Measurements from ENCODE around the gene NEURL4.

Gene NEURL4

GRCh38 chr17:7312432-7313087 is 16.6 kb downstream of the NEURL4 start:
- no peak for ATAC-seq
- TF ChIP-seq ZC3H10 (CRISPR knock-in tag; IDR thresholded peaks at IDR 0.05), result no peak
- TF ChIP-seq ISL1 (CRISPR knock-in tag; IDR thresholded peaks at IDR 0.05), result no peak
- TF ChIP-seq, protein P1, sequence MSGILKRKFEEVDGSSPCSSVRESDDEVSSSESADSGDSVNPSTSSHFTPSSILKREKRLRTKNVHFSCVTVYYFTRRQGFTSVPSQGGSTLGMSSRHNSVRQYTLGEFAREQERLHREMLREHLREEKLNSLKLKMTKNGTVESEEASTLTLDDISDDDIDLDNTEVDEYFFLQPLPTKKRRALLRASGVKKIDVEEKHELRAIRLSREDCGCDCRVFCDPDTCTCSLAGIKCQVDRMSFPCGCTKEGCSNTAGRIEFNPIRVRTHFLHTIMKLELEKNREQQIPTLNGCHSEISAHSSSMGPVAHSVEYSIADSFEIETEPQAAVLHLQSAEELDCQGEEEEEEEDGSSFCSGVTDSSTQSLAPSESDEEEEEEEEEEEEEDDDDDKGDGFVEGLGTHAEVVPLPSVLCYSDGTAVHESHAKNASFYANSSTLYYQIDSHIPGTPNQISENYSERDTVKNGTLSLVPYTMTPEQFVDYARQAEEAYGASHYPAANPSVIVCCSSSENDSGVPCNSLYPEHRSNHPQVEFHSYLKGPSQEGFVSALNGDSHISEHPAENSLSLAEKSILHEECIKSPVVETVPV (CRISPR knock-in tag; IDR thresholded peaks at IDR 0.05), result no peak
- TF ChIP-seq PPARA (CRISPR knock-in tag; IDR thresholded peaks at IDR 0.05; ENCODE audit: borderline replicate concordance), result no peak
- TF ChIP-seq, protein P2, sequence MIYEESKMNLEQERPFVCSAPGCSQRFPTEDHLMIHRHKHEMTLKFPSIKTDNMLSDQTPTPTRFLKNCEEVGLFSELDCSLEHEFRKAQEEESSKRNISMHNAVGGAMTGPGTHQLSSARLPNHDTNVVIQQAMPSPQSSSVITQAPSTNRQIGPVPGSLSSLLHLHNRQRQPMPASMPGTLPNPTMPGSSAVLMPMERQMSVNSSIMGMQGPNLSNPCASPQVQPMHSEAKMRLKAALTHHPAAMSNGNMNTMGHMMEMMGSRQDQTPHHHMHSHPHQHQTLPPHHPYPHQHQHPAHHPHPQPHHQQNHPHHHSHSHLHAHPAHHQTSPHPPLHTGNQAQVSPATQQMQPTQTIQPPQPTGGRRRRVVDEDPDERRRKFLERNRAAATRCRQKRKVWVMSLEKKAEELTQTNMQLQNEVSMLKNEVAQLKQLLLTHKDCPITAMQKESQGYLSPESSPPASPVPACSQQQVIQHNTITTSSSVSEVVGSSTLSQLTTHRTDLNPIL (CRISPR knock-in tag; IDR thresholded peaks at IDR 0.05; ENCODE audit: low read depth), result no peak
- TF ChIP-seq ZNF8 (CRISPR knock-in tag; IDR thresholded peaks at IDR 0.05), result no peak
- no peak for TF ChIP-seq RARB (CRISPR knock-in tag; IDR thresholded peaks at IDR 0.05)
- no peak for TF ChIP-seq ZNF70 (CRISPR knock-in tag; IDR thresholded peaks at IDR 0.05)
- no peak for TF ChIP-seq TOX (CRISPR knock-in tag; IDR thresholded peaks at IDR 0.05; ENCODE audit: borderline replicate concordance)
- no peak for TF ChIP-seq ZNF565 (CRISPR knock-in tag; conservative IDR thresholded peaks at IDR 0.05; ENCODE audit: low read depth)
- no peak for TF ChIP-seq ESRRG (CRISPR knock-in tag; IDR thresholded peaks at IDR 0.05)
- no peak for TF ChIP-seq ARNTL (CRISPR knock-in tag; IDR thresholded peaks at IDR 0.05; ENCODE audit: borderline replicate concordance, low read depth)
- no peak for TF ChIP-seq ZFP3 (CRISPR knock-in tag; IDR thresholded peaks at IDR 0.05)
- TF ChIP-seq, protein P3, sequence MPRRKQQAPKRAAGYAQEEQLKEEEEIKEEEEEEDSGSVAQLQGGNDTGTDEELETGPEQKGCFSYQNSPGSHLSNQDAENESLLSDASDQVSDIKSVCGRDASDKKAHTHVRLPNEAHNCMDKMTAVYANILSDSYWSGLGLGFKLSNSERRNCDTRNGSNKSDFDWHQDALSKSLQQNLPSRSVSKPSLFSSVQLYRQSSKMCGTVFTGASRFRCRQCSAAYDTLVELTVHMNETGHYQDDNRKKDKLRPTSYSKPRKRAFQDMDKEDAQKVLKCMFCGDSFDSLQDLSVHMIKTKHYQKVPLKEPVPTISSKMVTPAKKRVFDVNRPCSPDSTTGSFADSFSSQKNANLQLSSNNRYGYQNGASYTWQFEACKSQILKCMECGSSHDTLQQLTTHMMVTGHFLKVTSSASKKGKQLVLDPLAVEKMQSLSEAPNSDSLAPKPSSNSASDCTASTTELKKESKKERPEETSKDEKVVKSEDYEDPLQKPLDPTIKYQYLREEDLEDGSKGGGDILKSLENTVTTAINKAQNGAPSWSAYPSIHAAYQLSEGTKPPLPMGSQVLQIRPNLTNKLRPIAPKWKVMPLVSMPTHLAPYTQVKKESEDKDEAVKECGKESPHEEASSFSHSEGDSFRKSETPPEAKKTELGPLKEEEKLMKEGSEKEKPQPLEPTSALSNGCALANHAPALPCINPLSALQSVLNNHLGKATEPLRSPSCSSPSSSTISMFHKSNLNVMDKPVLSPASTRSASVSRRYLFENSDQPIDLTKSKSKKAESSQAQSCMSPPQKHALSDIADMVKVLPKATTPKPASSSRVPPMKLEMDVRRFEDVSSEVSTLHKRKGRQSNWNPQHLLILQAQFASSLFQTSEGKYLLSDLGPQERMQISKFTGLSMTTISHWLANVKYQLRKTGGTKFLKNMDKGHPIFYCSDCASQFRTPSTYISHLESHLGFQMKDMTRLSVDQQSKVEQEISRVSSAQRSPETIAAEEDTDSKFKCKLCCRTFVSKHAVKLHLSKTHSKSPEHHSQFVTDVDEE (CRISPR knock-in tag; IDR thresholded peaks at IDR 0.05), result no peak
- no peak for TF ChIP-seq GLIS3 (CRISPR knock-in tag; IDR thresholded peaks at IDR 0.05)

DNA sequence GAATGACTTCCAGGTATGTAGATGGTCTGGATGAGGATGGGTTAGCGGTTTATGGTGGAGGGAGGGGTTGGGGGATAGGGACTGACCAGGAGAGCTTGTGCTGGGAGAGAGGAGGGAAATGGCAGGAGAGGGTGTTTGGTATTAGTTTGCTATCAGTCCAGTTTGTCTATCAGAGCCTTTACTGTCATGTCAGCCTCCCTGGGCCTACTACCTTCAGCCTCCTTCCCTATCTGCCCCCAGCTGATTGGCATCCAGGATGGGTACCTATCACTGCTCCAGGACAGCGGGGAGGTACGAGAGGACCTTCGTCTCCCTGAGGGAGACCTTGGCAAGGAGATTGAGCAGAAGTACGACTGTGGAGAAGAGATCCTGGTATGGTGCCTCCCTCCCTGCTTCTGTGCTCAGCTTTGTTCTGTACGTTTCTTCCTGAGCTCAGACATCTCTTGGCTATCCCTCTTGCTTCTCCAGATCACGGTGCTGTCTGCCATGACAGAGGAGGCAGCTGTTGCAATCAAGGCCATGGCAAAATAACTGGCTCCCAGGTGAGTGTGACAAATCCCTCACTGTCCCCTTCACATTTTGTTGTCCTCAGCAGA is 17.9 kb downstream of the NEURL4 start:
- TF ChIP-seq ZNF8 (CRISPR knock-in tag; IDR thresholded peaks at IDR 0.05) (no peak), ZC3H10 (CRISPR knock-in tag; IDR thresholded peaks at IDR 0.05) (no peak), RARB (CRISPR knock-in tag; IDR thresholded peaks at IDR 0.05) (no peak), ZFP30 (CRISPR knock-in tag; IDR thresholded peaks at IDR 0.05) (no peak), TCF4 (CRISPR knock-in tag; IDR thresholded peaks at IDR 0.05; ENCODE audit: borderline replicate concordance) (no peak), CSDC2 (CRISPR knock-in tag; IDR thresholded peaks at IDR 0.05) (no peak), TOX (CRISPR knock-in tag; IDR thresholded peaks at IDR 0.05; ENCODE audit: borderline replicate concordance) (no peak), GLIS3 (CRISPR knock-in tag; IDR thresholded peaks at IDR 0.05) (no peak), SNAI2 (CRISPR knock-in tag; IDR thresholded peaks at IDR 0.05) (no peak), ISL1 (CRISPR knock-in tag; IDR thresholded peaks at IDR 0.05) (no peak)
- TF ChIP-seq, protein P3 (CRISPR knock-in tag; IDR thresholded peaks at IDR 0.05), result no peak
- TF ChIP-seq, protein P1 (CRISPR knock-in tag; IDR thresholded peaks at IDR 0.05), result no peak
- no peak for ATAC-seq
